ENCODE data around the gene HSPA4.

The HSPA4 gene

GRCh38 chr5:133110709-133111108, 58.9 kb downstream of the HSPA4 start:
- Histone ChIP-seq H3K9ac (ENCODE audit: low read depth, low read length, poor library complexity, severe bottlenecking) (no peak overlapping the region), H4K20me1 (ENCODE audit: insufficient read depth, low read length, poor library complexity, severe bottlenecking) (no peaks in the 10 kb centered on the region), H3K9me2 (replicated peaks; ENCODE audit: low read depth, low read length) (no peaks in the 10 kb centered on the region), H3F3A (ENCODE audit: low read depth) (no peaks in the 10 kb centered on the region), H3K4me3 (ENCODE audit: low read length, poor library complexity, severe bottlenecking) (no peak overlapping the region), H3K4me1 (ENCODE audit: insufficient read depth, low read length, poor library complexity, severe bottlenecking) (no peaks in the 10 kb centered on the region), H3K36me3 (ENCODE audit: insufficient read depth, low read length) (no peaks in the 10 kb centered on the region), H3K79me2 (ENCODE audit: insufficient read depth, low read length) (no peaks in the 10 kb centered on the region), H3K27me3 (ENCODE audit: insufficient read depth, low read length, poor library complexity, severe bottlenecking) (no peaks in the 10 kb centered on the region), H3K4me2 (ENCODE audit: low read depth, low read length, poor library complexity, severe bottlenecking) (no peak overlapping the region), H3K9me3 (ENCODE audit: insufficient read depth, low read depth, low read length) (no peaks in the 10 kb centered on the region), H2AFZ (ENCODE audit: low read length) (no peak overlapping the region)
- TF ChIP-seq CTCF (conservative IDR thresholded peaks at IDR 0.05; ENCODE audit: low read length) (no peak), EZH2phosphoT487 (IDR thresholded peaks at IDR 0.05; ENCODE audit: borderline replicate concordance) (no peak)

GRCh38 chr5:133111299-133111698, 59.5 kb downstream of the HSPA4 start:
- no peak overlapping the region for H3K4me3 ChIP-seq (ENCODE audit: low read length, poor library complexity, severe bottlenecking)
- no peaks in the 10 kb centered on the region for H3K9me2 ChIP-seq (replicated peaks; ENCODE audit: low read depth, low read length)
- H3K36me3 ChIP-seq (ENCODE audit: insufficient read depth, low read length), result no peaks in the 10 kb centered on the region
- H3K4me1 ChIP-seq (ENCODE audit: insufficient read depth, low read length, poor library complexity, severe bottlenecking), result no peaks in the 10 kb centered on the region
- H4K20me1 ChIP-seq (ENCODE audit: insufficient read depth, low read length, poor library complexity, severe bottlenecking), result no peaks in the 10 kb centered on the region
- H2AFZ ChIP-seq (ENCODE audit: low read length), result no peak overlapping the region
- TF ChIP-seq CTCF (conservative IDR thresholded peaks at IDR 0.05; ENCODE audit: low read length) (peak; percentile 74), EZH2phosphoT487 (IDR thresholded peaks at IDR 0.05; ENCODE audit: borderline replicate concordance) (no peak)
- no peaks in the 10 kb centered on the region for H3F3A ChIP-seq (ENCODE audit: low read depth)
- no peak overlapping the region for H3K9ac ChIP-seq (ENCODE audit: low read depth, low read length, poor library complexity, severe bottlenecking)
- H3K27me3 ChIP-seq (ENCODE audit: insufficient read depth, low read length, poor library complexity, severe bottlenecking), result no peaks in the 10 kb centered on the region
- no peak overlapping the region for H3K4me2 ChIP-seq (ENCODE audit: low read depth, low read length, poor library complexity, severe bottlenecking)
- H3K9me3 ChIP-seq (ENCODE audit: insufficient read depth, low read depth, low read length), result no peaks in the 10 kb centered on the region
- H3K79me2 ChIP-seq (ENCODE audit: insufficient read depth, low read length), result no peaks in the 10 kb centered on the region

GRCh38 chr5:133112026-133112660, 60.3 kb downstream of the HSPA4 start:
- H3K79me2 ChIP-seq (ENCODE audit: insufficient read depth, low read length), result no peaks in the 10 kb centered on the region
- no peaks in the 10 kb centered on the region for H3K4me1 ChIP-seq (ENCODE audit: insufficient read depth, low read length, poor library complexity, severe bottlenecking)
- H3K27me3 ChIP-seq (ENCODE audit: insufficient read depth, low read length, poor library complexity, severe bottlenecking), result no peaks in the 10 kb centered on the region
- H3K36me3 ChIP-seq (ENCODE audit: insufficient read depth, low read length), result no peaks in the 10 kb centered on the region
- no peaks in the 10 kb centered on the region for H3F3A ChIP-seq (ENCODE audit: low read depth)
- TF ChIP-seq EZH2phosphoT487 (IDR thresholded peaks at IDR 0.05; ENCODE audit: borderline replicate concordance) (no peak), CTCF (conservative IDR thresholded peaks at IDR 0.05; ENCODE audit: low read length) (no peak)
- H3K9me2 ChIP-seq (replicated peaks; ENCODE audit: low read depth, low read length), result no peaks in the 10 kb centered on the region
- H3K4me3 ChIP-seq (ENCODE audit: low read length, poor library complexity, severe bottlenecking), result no peak overlapping the region
- H3K9ac ChIP-seq (ENCODE audit: low read depth, low read length, poor library complexity, severe bottlenecking), result no peak overlapping the region
- H4K20me1 ChIP-seq (ENCODE audit: insufficient read depth, low read length, poor library complexity, severe bottlenecking), result no peaks in the 10 kb centered on the region
- no peak overlapping the region for H3K4me2 ChIP-seq (ENCODE audit: low read depth, low read length, poor library complexity, severe bottlenecking)
- no peaks in the 10 kb centered on the region for H3K9me3 ChIP-seq (ENCODE audit: insufficient read depth, low read depth, low read length)
- H2AFZ ChIP-seq (ENCODE audit: low read length), result no peak overlapping the region
